PC-3 (cell line): ENCODE data around the gene FAS.

Experiments
- CTCF ChIP-seq: fragments of 300-600 bp; sonication (generic); conservative IDR thresholded peaks from 2 replicates; pipeline ENCODE4 v1.5.1; 2017; ENCODE audit warnings: antibody characterized with exemption, low read depth, mild to moderate bottlenecking, low read length
- EZH2 ChIP-seq: fragments of 300-600 bp; sonication (generic); IDR thresholded peaks from one replicate; pipeline ENCODE4 v1.6.1; 2017; ENCODE audit warnings: antibody characterized with exemption, mild to moderate bottlenecking, low read length; ENCODE audit not compliant: unreplicated experiment

- TF ChIP-seq EZH2 (no peak), CTCF (no peak)
These were observed 15.9 kb upstream of the FAS start for GRCh38 chr10:88974446-88975376.
